Esophagus squamous epithelium (tissue), 5 donors: Measurements from ENCODE around the gene HS3ST3A1. TPM values are rescaled to one million over a fixed set of nuclear protein-coding genes. Genes with fewer than 3 reads are reported as not detected.

ENCODE experiments used
- DNase-seq: peaks from one replicate; lab custom pipeline; 2025; lab: John Stamatoyannopoulos, UW
- H3K27ac ChIP-seq, 4 donors: fragments of 200-600 bp; sonication (generic); one replicate each; pipeline ENCODE4 v1.5.1; 2016 to 2019; ENCODE audit warnings: mild to moderate bottlenecking in 1 of 4
- H3K27me3 ChIP-seq, 4 donors: fragments of 200-600 bp; sonication (generic); 1 replicate in 3 of 4; 2 replicates in 1 of 4; pipeline versions ENCODE4 v1.5.1 to v1.6.0; 2017 to 2021; ENCODE audit warnings: antibody characterized with exemption in 1 of 4
- H3K36me3 ChIP-seq, 3 donors: fragments of 200-600 bp; sonication (generic); one replicate each; pipeline ENCODE4 v1.5.1; 2016 to 2019
- H3K4me1 ChIP-seq, 3 donors: fragments of 200-600 bp; sonication (generic); one replicate each; pipeline ENCODE4 v1.5.1; 2017 to 2019
- H3K4me3 ChIP-seq, 4 donors: fragments of 200-600 bp; sonication (generic); 1 replicate in 3 of 4; 2 replicates in 1 of 4; pipeline ENCODE4 v1.5.1; 2016 to 2019; ENCODE audit warnings: mild to moderate bottlenecking in 2 of 4, moderate library complexity in 1 of 4
- H3K9me3 ChIP-seq, 3 donors: fragments of 200-600 bp; sonication (generic); one replicate each; pipeline ENCODE4 v1.5.1; 2016 to 2019
- CTCF ChIP-seq, 6 experiments: fragments of 450-650 bp in 4 of 6; fragments of 200-600 bp in 2 of 6; sonication (generic) in 2 of 6; IDR thresholded peaks; one replicate each; pipeline ENCODE4 v1.5.1; 2016 to 2019; ENCODE audit warnings: antibody characterized with exemption in 6 of 6, mild to moderate bottlenecking in 4 of 6, moderate library complexity in 4 of 6
- POLR2A ChIP-seq, 4 donors: fragments of 450-650 bp; IDR thresholded peaks; one replicate each; pipeline ENCODE4 v1.6.1; 2017; ENCODE audit warnings: antibody characterized with exemption in 4 of 4, mild to moderate bottlenecking in 4 of 4, moderate library complexity in 3 of 4
- WGBS, 2 donors: methylation state at CpG; one replicate each; pipeline ENCODE4 v1.1.5; 2018; 5-methylcytosine and 5-hydroxymethylcytosine counted together
- intact Hi-C: fragments of 100-400 bp; cut with DNase I; formaldehyde crosslinking; loops from one replicate; pipeline ENCODE4 v1.15.0; 2022
- total RNA-seq, 4 donors: library from RNA; depleted of rRNA; stranded (reverse); fragments of >200 nt; gene quantifications; one replicate each; pipeline ENCODE4 v1.1.0, GENCODE V29; 2016
- donor health status: DM: yes; HTN: yes; CAD: no.

HS3ST3A1 gene
- total RNA-seq, 4 donors from 2014 or later: 12.0 to 17.5 (median 14.1) TPM

DNA sequence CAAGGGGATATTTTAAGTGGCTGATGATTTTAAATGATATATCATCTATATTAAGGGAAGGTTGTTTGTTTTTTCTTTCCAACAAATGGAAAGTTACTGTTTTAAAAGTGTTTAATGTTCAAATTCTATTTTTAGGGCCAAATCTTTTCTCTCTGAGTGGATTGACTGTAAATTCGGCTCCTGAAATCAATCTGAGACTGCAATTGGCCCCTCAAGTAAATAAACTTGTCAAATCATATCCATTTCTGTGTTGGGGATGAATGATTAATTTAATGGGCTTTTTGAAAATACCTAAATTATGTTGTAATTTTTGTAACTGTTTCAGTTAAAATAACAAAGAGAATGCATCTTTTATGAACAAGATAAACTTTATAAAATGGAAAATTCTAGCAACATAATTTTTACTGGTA, 2.6 kb downstream of the HS3ST3A1 start:
- H3K36me3 ChIP-seq: no peaks in the 10 kb centered on the region
- H3K4me3 ChIP-seq: no peak overlapping the region
- DNase-seq: no peak
- intact Hi-C loops: loop anchor here (5.0 to 10.0 kb wide), 2 partner anchors 703 to 1326 kb away; partner anchors contain the start of gene HS3ST3B1
- H3K9me3 ChIP-seq: no peaks in the 10 kb centered on the region
- peaks cover 0 to 53% (median 9%) of the 10 kb centered on the region in 3 donors for H3K4me1 ChIP-seq
- TF ChIP-seq POLR2A (IDR thresholded peaks at IDR 0.05): no peak
- TF ChIP-seq CTCF (IDR thresholded peaks at IDR 0.05): no peak
- WGBS, 2 donors: 73 to 80% methylated on average over 1 of the region's 1 CpG
- no peak overlapping the region for H3K27ac ChIP-seq
- peaks cover 0 to 74% (median 0%) of the 10 kb centered on the region in 4 donors for H3K27me3 ChIP-seq

DNA sequence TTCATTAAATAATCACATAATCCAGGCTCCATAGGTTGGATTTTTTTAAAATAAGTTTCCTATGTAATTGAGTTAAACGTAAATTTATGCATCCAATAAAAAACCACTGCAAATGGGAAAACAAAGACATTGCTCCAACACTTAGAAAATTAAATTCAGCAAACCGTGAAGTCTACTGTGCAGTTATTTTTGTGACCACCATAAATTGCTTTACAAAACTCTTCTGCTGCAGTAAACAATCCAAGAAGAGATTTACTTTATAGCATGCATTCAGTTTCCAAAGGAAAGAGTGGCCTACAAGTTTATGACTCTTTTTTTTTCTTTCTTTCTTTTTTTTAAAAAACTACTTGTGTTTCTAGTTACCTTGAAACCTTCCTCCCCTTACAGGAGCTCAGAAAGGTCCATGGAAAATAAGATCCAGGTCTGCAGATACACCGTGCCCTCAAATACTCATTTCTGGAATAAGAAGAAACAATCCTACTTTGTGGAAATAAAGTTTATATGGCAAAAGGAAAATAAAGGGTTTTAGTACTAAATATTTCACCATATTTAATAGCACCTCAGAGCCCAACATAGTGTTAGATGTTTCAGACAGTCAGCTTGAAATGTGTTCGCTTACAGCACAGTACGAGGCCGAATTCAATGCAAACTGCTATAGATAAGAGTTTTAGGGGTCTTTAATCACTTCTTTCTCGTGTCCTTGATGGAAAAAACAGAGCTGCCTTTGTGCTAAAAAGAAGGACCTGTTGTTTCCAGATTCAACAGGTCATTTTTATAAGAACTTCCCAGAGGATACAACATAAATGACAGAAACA, 3.2 kb downstream of the HS3ST3A1 start:
- H3K4me1 ChIP-seq: peaks cover 0 to 53% (median 9%) of the 10 kb centered on the region in 3 donors
- TF ChIP-seq CTCF (IDR thresholded peaks at IDR 0.05): no peak
- no peak for TF ChIP-seq POLR2A (IDR thresholded peaks at IDR 0.05)
- intact Hi-C loops: loop anchor here (5.0 to 10.0 kb wide), 2 partner anchors 704 to 1326 kb away; partner anchors contain the start of gene HS3ST3B1
- no peaks in the 10 kb centered on the region for H3K9me3 ChIP-seq
- no peak for DNase-seq
- H3K4me3 ChIP-seq: no peak overlapping the region
- peaks cover 0 to 70% (median 0%) of the 10 kb centered on the region in 4 donors for H3K27me3 ChIP-seq
- WGBS, 2 donors: 71 to 79% methylated on average over 7 of the region's 7 CpGs
- H3K27ac ChIP-seq: no peak overlapping the region
- no peaks in the 10 kb centered on the region for H3K36me3 ChIP-seq

DNA sequence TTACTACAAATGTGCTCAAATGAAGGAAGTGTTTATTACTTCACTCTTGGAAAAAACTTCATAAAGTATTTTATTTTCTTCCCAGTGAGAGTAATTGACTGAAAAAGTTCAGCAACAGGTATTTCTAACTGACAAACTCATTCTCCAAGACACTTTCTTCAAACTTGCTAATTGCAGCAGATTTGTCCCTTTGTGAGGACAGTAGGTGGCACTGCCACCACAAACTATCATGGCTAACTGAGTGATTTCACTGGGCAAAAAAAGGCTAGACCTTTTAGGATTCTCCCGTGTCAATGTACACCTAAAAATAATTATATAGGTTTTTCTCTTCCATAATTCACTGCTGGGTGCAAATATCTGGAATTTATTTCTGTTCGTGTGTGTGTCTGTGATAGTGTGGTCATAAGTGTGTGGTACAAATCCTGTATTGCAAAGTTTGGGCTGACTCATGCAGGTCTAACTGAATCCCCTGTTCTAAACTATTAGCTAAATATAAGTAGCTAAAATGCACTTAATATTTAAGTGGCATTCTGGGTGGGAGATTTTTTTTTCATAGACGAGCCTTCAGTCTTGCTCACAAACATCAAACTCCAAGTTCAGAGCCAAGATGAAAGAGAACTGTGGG, 3.9 kb downstream of the HS3ST3A1 start:
- 13 to 14% methylated on average over 3 of the region's 3 CpGs for WGBS, 2 donors
- Histone ChIP-seq H3K27me3 (peaks cover 0 to 62% (median 0%) of the 10 kb centered on the region in 4 donors), H3K4me1 (peaks cover 0 to 53% (median 9%) of the 10 kb centered on the region in 3 donors), H3K27ac (no peak overlapping the region), H3K36me3 (no peaks in the 10 kb centered on the region), H3K9me3 (no peaks in the 10 kb centered on the region), H3K4me3 (no peak overlapping the region)
- no peak for DNase-seq
- intact Hi-C loops: loop anchor here (5.0 to 10.0 kb wide), 2 partner anchors 704 to 1327 kb away; partner anchors contain the start of gene HS3ST3B1
- TF ChIP-seq CTCF (IDR thresholded peaks at IDR 0.05) (peak in 5 of 6 experiments; percentile 52 to 80 (median 65)), POLR2A (IDR thresholded peaks at IDR 0.05) (no peak)

DNA sequence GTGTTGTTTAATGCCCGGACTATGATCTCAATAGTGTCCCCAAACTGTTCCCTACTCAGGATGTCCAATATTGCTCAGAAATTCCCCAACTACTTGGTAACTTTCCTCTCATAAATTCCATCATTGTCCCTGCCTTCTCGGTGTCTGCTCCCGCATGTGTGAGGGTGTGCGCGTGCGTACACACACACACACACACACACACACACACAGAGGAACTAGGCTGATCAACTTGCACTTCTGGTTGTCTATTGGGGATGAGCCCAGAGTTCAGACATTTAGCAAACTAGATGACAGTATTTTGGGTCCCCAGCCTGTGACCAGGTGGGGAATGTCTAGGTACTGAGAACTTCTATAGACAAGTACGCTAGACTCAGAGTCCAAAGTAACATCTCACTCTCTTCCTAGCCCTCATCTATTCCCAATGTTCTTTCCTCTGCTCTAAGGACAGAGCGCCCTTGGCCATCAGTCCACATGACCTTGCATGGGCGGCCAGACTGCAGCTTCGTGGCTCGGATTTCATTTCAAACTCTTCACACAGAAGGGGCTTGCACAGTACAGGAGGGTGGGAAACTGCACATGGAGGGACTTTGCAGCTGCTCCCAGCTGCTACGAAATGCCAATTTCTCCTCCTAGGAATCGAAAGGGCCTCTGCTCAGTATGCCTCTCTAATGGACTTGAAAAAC, 5.3 kb downstream of the HS3ST3A1 start:
- H3K27me3 ChIP-seq: peaks cover 0 to 48% (median 0%) of the 10 kb centered on the region in 4 donors
- H3K4me3 ChIP-seq: no peak overlapping the region
- 78 to 86% methylated on average over 10 to 13 of the region's 13 CpGs for WGBS, 2 donors
- peak overlapping the region in 1 of 4 donors; percentile 32 for H3K27ac ChIP-seq
- no peaks in the 10 kb centered on the region for H3K36me3 ChIP-seq
- no peak for TF ChIP-seq CTCF (IDR thresholded peaks at IDR 0.05)
- no peak for TF ChIP-seq POLR2A (IDR thresholded peaks at IDR 0.05)
- H3K4me1 ChIP-seq: peaks cover 0 to 39% (median 9%) of the 10 kb centered on the region in 3 donors
- intact Hi-C loops: loop anchor here (5.0 to 10.0 kb wide), 2 partner anchors 706 to 1328 kb away; partner anchors contain the start of gene HS3ST3B1
- no peaks in the 10 kb centered on the region for H3K9me3 ChIP-seq
- DNase-seq: no peak
